HG03457 (cell line): Measurements from ENCODE around the gene ADCY10.
"Not testable (repeated sequence)": the region's sequence is repeated elsewhere in the genome, so short reads cannot be mapped to it uniquely, and the experiment has no call there.

Experiments
- ATAC-seq: cut with Tn5 transposase; IDR thresholded peaks from one replicate; pipeline ENCODE4 v1.9.1; 2021; ENCODE audit warnings: moderate number of reproducible peaks; ENCODE audit not compliant: unreplicated experiment

The ADCY10 gene, protein sequence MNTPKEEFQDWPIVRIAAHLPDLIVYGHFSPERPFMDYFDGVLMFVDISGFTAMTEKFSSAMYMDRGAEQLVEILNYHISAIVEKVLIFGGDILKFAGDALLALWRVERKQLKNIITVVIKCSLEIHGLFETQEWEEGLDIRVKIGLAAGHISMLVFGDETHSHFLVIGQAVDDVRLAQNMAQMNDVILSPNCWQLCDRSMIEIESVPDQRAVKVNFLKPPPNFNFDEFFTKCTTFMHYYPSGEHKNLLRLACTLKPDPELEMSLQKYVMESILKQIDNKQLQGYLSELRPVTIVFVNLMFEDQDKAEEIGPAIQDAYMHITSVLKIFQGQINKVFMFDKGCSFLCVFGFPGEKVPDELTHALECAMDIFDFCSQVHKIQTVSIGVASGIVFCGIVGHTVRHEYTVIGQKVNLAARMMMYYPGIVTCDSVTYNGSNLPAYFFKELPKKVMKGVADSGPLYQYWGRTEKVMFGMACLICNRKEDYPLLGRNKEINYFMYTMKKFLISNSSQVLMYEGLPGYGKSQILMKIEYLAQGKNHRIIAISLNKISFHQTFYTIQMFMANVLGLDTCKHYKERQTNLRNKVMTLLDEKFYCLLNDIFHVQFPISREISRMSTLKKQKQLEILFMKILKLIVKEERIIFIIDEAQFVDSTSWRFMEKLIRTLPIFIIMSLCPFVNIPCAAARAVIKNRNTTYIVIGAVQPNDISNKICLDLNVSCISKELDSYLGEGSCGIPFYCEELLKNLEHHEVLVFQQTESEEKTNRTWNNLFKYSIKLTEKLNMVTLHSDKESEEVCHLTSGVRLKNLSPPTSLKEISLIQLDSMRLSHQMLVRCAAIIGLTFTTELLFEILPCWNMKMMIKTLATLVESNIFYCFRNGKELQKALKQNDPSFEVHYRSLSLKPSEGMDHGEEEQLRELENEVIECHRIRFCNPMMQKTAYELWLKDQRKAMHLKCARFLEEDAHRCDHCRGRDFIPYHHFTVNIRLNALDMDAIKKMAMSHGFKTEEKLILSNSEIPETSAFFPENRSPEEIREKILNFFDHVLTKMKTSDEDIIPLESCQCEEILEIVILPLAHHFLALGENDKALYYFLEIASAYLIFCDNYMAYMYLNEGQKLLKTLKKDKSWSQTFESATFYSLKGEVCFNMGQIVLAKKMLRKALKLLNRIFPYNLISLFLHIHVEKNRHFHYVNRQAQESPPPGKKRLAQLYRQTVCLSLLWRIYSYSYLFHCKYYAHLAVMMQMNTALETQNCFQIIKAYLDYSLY (N-terminal part only)

DNA sequence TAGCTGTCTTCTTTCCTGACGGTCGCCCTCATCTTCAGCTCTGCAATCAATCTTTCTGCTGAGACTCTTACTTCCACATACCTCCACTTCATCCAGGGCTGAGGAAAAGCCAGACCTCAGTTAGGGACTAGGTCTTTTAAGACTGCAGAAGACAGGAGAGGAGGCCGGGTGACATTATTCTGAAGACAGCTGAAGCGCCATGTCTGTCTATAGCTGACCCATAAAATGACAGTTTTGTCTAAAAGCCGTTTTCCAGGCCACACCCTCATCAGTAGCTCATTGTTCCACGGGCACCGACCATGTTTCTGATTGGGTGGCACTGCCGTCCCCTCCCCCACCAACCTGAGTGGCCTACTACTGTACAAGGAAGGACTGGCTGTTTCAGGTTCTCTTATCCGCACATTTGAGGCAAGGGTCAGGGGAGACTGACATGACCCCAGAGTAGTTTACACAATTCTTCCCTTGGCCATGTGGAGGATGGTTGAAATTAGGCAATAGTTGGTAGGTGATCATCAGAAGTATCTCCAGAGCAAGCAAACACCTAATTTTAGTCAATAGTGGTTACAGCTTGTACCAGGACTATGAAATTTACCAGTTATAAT, at the start of gene ADCY10:
TSS of gene ADCY10 (minus strand) at position 240 of the 602 bp plus-strand sequence. CDS start 8,994 bp downstream, outside the sequence.
- no peak for ATAC-seq

DNA sequence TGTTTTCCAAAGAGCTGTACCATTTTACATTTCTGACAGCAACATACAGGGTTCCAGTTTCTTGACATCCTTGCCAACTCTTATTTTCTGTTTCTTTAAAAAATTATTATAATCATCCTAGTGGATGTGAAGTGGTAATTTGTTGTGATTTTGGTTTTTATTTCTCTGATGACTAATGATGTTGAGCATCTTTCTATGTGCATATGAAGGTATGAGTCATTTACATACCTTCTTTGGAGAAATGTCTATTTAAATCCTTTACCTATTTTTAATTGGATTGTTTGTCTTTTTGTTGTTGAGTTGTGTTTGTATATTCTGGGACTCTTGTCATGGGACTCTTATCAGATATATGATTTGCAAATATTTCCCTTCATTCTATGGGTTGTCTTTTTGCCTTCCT, 43.8 kb upstream of the ADCY10 start:
- ATAC-seq, result no peak

DNA sequence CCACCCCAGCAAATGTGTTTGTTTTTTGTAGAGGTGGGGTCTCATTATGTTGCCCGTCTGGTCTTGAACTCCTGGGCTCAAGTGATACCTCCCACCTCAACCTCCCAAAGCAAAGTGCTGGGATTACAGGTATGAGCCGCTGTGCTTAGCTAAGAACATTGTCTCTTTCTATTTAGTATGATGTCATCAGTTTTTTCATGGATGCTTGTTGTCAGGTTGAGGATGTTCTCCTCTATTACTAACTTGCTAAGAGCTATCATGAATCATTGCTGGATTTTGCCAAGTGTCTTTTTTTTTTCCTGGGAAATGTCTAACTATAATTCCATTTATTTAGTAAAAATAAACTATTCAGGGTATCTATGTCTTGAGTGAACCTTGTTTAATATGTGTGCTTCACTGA, 42.0 kb upstream of the ADCY10 start:
- ATAC-seq, result no peak

DNA sequence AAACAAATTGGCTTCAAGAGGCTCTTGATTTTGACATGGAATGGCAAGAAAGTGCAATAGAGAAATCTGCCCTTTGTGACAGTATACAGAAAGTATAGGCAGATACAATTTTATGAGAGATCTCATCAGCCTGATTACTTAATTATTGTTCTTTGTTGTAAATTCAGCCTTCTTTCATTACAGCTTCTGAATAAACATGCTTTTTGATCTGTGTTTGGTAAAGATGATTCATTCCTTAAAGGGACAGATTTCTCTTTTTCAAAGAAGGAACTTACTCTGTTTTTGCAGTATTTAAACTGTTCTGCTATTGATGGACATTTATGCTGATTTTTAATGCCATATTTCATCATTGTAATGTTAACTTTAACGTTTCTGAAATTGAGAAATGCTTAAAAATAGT, 36.6 kb upstream of the ADCY10 start:
- ATAC-seq, result no peak

DNA sequence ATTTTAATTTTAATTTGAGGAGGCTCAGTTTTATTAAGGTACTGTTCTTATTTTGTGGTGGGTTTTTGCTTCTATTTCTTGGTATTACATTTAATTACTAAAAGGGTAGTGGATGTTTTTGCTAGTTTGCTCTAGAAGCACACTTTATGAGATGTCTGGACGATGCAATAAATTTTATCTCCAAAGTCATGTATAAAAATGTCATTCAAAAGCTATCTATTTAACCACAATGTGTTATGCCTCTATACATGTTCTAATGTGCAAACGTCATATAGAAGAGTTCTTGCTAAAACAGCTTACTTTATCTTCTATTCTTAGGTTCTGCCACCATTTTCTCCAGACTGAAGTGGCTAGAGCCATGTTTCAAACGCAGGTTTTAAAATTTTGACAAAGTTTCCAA, 35.9 kb upstream of the ADCY10 start:
- ATAC-seq, result no peak

DNA sequence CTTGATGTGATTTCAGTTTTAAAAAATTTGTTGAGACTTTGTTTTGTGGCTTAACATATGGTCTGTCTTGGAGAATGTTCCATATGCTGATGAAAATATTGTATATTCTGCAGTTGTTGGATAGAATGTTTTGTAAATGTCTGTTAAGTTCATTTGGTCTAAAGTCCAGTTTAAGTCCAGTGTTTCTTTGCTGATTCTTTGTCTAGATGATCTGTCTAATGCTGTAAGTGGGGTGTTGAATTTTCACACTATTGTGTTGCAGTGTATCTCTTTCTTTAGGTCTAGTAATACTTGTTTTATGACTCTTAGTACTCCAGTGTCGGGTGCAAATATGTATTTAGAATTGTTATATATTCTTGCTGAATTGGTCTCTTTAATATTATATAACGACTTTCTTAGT, 33.8 kb upstream of the ADCY10 start:
- ATAC-seq, result no peak

DNA sequence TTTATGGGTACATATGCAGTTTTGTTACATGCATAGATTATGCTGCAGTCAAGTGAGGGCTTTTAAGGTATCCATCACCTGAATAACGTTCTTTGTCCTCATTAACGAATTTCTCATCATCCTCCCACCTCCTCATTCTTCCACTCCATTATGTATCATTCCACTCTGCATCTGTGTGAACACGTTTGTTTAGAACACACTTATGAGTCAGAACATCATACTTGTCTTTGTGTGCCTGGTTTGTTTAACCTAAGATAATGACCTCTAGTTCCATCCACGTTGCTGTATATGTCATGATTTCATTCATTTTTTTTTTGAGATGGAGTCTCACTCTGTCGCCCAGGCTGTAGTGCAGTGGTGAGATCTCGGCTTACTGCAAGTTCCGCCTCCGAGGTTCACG, 29.6 kb upstream of the ADCY10 start:
- ATAC-seq, result no peak

DNA sequence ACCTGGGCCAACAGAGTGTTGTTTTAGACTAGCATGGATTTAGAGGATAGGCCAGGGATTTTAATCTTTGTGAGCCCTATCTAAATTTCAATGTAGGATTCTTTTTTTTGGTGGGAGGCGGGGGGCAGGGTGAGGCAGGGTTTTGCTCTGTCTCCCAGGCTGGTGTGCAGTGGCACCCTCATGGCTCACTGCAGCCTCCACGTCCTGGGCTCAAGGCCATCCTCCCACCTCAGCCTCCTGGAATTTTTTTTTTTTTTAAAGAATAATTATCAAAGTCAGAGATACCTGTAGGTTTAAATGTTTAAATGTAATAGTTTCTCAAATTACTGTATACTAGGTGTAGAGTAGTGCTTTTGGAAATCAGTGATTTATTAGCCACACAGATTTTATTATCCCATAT, 26.3 kb upstream of the ADCY10 start:
- no peak for ATAC-seq

DNA sequence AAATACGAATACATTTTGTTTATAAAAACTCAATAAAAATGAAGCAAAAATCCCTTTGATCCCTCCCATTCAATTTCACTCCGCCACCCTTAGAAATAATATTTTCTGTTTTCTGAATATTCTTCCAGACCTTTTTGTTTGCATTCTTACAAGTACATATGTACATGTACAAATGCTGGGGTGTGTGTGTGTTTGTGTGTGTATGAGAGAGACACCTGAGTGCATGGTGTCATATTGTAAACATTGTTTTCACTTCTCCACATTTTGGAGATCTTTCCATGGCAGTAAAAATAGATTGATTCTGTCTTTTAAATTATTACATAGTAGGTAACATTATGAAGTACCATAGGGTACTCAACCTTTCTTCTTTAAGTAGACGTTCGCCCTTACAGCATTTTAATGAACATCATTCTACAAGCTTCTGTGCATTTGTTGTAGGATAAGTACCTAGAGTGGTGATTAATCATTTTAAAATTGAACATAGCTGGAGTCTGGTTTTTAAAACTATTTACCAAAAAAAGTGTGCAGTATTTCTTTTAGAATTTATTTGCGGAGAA, 24.2 kb upstream of the ADCY10 start:
- no peak for ATAC-seq

DNA sequence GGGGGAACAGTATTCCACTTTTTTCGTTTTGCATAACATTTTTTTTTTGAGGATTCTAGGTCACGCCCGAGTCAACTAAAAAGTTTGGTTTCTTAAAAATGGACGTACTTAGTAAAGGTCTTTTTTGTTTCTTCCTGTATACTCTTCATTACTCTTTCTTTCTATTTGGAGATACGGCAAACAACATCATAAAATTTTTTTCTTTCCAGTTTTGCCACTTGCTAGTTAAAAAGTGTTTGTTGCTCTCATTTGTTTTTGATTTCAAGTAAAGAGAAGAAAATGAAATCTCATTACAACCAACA, 23.7 kb upstream of the ADCY10 start:
- ATAC-seq, result no peak

DNA sequence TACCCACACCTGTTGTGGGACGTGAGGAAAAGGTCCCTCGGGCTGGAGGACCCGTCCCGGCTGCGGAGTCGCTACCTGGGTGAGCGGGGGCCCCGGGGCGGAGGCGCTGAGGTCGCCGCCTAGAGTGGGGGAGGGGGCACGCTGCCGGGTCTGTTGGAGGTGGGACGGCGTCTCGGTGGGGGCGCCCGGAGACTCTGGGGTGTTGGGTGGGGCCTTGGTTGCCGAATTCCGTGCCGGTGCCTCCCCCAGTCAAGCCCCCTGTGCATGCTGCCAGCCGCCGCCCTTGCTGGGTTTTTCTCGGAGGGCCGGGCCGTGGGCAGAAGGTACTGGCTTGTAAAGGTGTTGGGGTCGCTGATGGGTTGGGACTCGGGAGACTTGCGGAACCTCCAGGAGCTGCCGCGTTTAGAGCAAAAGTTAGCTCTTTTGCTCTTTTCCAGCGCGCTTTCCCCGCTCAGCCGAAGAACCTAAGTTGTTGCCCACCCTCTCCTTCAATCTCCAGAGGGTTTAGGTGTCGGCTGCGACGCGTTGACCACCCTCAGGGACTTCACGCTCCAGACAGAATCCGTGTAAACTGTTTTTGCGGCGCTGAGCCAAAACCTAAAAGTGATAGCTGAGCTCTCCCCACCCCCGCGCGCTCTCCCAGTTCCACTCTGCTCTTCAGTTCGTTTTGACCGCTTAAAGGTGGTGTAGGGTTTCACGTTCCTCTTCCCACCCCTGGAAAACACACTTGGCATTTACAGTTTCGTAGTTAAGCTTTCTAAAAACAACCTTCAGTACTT, 23.2 kb upstream of the ADCY10 start, which contains the start of gene MPC2:
TSS of gene MPC2 (minus strand) at position 143 of the 779 bp plus-strand sequence. CDS start 1,231 bp downstream, outside the sequence.
- ATAC-seq, result peak; percentile 5

DNA sequence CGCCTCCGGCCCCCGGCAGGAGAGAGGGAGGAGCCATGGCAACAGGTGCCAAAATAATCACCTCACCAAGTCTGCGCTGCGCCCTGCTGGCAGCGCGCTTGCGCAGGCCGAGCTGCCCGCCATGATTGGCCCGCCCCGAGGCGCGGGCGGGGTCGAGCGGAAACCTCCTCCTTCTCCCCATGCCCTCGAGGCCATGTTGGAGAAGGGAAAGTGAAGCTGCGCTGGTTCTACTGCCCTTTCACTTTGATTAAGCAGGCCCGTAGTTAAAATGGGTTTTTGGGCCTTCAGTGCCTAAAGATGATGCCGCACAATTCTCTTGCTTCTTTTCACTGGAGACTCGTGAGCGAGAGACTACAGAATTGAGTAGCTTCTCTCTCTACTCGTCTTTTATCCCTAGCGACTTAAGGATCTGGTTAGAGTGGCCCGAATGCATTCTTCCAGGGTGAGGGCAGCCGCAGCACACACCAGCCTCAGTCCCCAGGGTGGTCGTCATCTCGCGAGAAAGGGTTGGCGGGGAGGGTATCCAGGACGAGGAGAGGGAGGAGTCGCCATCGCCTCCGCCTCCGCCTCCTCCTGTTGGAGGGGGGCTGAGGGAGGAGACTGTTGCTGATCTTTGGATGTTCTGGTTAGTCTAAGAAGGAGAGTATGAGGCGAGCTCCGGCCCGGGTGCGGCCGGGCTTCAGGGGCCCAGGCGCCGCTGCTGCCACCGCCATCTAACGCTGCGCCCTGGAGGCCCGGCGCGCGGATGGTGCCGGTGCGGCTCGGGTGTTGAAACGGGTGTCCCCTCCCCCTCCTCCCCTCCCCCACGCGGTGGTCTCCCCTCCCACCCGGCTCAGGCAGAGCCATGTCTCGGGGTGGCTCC, 22.4 kb upstream of the ADCY10 start, which contains the start of gene DCAF6:
TSS of gene DCAF6 (plus strand) at position 616 of the 862 bp plus-strand sequence. CDS start at position 845, 229 bp downstream.
- ATAC-seq, result peak; percentile 71

DNA sequence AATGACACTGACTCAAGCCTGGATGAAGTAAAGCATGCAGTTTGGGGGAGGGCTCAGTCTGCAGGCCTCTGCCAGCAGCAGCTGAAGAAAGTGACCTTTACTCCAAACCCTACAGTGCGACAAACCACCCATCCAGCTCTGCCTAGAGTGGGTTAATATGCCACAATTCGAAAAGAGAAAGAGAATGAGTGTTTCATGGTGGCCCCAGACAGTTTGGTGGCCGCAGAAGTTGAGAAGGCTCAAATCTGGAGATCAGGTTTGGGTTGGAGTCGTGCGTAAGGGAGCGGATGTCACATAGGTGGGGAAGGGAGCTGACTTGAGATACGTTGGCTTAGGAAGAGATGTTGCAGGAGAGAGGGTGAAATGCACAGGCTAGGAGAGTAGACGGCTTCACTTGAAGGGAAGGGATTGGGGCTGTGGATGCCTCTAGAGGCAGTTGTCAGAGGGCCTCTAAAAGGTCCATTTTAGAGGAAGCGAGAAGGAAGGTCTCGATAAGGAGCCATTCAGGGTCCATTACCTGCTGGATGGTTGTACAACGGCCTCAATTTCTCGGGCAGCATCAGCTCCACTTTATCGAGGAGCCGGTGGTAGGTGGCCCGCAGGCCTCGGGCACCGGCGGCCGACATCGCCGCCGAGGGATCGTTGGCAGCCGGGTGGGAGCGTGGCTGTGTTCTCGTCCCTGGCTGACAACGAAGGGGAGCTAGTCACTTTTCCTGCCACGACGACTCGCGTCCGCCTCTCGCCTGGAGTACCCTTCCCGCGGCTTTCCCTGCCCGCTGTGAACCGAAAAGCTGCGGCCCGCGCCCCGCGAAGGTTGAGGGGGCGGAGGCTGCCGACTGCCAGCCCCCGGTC, 21.5 kb upstream of the ADCY10 start:
- peak; percentile 8 for ATAC-seq

DNA sequence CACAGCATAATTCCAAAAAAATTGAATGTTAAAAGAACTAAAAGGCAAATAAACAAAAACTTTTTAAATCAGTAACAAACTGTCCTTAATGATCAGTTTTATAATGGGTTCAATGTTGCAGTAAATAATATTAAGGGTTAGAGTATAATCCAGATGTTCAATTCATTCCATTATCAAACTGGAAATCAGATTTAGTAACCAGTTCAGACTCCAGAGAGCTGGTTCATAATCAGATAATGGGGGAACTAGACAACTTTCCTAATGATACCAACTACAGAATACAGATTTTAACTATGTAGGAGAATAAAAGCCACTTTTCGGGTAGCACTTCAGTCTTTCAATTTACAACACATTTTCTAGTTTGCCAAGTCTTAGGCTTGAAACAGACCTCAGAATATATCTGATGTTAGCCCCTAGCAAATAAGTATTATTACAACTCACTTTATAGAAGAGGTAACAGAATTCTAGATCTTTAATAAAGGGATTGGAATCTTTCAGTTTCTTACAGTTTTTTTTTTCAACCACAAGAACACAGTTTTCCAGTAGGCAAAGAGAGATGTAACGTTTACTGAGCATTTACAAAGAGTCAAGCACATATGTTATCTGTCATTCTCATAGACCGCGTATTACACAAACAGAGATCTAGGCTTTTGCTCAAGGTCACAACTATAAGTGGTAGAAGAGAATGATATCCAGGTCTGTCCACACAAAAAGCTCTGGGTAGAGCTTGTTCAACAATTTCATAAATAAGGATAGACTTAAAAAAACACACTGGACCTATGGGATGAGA, 20.7 kb upstream of the ADCY10 start:
- ATAC-seq, result no peak

DNA sequence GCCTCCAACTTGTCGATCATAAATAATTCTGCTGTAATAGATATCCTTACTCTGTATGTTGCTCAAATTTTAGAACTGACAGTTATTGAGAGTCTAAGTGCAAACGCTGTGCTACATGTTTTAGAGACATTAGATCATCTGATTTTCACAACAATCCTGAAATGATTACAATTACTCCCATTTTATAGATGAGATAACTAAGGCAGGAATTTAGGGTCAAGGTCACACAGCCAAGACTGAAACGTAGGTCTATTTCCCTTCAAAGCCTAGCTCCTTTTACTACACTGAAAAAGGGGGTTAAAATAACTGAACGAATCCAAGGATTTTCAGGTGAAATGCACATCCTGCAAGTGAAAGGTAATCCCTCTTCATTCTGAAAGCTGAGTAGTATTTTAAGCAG, 19.9 kb upstream of the ADCY10 start:
- no peak for ATAC-seq

DNA sequence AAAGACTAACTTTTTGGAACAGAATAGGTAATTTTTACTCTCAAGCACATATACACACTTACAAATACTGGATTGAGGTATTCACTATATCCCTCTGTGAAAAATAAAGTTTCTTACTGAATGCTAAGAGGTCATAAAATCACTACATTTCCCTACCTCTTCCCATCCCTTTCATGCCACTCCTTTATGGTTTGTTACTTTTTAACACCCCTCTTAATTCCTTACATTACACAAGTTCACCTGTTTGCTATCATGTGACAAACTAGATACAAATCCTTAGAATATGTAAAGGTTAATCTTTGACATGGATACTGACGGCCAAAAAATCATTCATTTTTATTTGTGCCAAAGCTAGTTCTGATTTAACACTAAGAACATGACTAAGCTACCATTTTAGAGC, 15.8 kb upstream of the ADCY10 start:
- no peak for ATAC-seq

DNA sequence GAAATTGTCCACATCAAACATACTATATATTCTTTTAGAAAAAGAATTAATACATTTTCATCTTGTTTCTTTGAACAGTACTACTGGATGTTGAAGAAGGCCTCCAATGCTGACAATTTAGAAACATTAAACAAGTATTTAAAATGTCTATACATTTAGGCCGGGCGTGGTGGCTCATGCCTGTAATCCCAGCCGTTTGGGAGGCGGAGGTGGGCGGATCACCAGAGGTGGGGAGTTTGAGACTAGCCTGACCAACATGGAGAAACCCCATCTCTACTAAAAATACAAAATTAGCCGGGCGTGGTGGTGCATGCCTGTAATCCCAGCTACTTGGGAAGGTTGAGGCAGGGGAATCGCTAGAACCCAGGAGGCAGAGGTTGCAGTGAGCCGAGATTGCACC, 15.0 kb upstream of the ADCY10 start:
- ATAC-seq, result not testable (repeated sequence)
